ENCODE data around the gene FKBP15. TPM values are rescaled to one million over a fixed set of nuclear protein-coding genes. Genes with fewer than 3 reads are reported as not detected.

FKBP15 gene
- total RNA-seq, 4 donors from 2014 or later = 27.7 to 33.3 (median 30.3) TPM

DNA sequence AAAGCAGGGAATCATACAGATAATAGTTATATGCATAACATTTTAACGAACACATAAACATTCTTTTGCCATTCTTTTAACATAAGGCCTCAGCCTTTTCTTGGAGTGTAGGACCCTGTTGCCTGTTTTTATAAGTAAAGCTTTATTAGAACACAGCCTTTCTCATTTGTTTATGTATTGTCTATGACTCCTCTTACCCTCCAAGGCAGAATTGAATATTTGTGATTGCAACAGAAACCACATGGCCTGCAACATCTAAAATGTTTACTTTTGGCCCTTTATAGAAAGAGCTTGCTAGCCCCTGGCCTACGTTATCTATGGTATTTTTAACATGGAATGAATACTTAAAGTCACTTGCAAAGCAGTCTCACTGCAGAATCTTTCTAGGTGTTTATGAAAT lies 2.9 kb upstream of the FKBP15 start:
- 91 to 92% methylated on average over 2 of the region's 2 CpGs for WGBS, 2 donors
- DNase-seq (ENCODE audit: low spot score in 2 of 2) = no peak
- no peak for TF ChIP-seq POLR2A (IDR thresholded peaks at IDR 0.05)
- TF ChIP-seq, protein P1, sequence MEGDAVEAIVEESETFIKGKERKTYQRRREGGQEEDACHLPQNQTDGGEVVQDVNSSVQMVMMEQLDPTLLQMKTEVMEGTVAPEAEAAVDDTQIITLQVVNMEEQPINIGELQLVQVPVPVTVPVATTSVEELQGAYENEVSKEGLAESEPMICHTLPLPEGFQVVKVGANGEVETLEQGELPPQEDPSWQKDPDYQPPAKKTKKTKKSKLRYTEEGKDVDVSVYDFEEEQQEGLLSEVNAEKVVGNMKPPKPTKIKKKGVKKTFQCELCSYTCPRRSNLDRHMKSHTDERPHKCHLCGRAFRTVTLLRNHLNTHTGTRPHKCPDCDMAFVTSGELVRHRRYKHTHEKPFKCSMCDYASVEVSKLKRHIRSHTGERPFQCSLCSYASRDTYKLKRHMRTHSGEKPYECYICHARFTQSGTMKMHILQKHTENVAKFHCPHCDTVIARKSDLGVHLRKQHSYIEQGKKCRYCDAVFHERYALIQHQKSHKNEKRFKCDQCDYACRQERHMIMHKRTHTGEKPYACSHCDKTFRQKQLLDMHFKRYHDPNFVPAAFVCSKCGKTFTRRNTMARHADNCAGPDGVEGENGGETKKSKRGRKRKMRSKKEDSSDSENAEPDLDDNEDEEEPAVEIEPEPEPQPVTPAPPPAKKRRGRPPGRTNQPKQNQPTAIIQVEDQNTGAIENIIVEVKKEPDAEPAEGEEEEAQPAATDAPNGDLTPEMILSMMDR (IDR thresholded peaks at IDR 0.05) = no peak
- H3K4me3 ChIP-seq (ENCODE audit: low read depth, poor library complexity, severe bottlenecking) = no peak overlapping the region
- intact Hi-C loops (cut with DNase I; ENCODE audit: low total_unique reads) = no loop called here

DNA sequence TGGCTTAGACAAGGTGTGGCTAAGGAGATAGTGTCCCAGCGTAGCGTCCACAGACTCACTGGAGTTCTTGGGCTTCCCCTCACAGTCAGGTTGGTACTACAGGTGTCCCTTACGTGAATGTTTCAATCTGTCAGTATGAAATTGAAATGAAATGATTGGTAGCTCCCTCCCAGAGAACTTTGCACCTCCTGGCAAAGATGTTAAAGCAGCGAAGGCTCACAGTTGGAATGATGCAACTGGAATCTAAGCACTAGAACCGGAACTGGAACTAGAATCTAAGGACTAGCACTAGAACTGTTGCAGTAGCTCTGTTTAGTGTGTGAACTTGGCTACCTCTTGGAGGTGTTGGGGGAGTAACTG lies 1.4 kb upstream of the FKBP15 start:
- no peak for DNase-seq (ENCODE audit: low spot score in 2 of 2)
- WGBS, 2 donors = 38 to 39% methylated on average over 5 of the region's 5 CpGs
- intact Hi-C loops (cut with DNase I; ENCODE audit: low total_unique reads) = no loop called here
- TF ChIP-seq, protein P1 (IDR thresholded peaks at IDR 0.05) = no peak
- TF ChIP-seq POLR2A (IDR thresholded peaks at IDR 0.05) = no peak
- no peak overlapping the region for H3K4me3 ChIP-seq (ENCODE audit: low read depth, poor library complexity, severe bottlenecking)

DNA sequence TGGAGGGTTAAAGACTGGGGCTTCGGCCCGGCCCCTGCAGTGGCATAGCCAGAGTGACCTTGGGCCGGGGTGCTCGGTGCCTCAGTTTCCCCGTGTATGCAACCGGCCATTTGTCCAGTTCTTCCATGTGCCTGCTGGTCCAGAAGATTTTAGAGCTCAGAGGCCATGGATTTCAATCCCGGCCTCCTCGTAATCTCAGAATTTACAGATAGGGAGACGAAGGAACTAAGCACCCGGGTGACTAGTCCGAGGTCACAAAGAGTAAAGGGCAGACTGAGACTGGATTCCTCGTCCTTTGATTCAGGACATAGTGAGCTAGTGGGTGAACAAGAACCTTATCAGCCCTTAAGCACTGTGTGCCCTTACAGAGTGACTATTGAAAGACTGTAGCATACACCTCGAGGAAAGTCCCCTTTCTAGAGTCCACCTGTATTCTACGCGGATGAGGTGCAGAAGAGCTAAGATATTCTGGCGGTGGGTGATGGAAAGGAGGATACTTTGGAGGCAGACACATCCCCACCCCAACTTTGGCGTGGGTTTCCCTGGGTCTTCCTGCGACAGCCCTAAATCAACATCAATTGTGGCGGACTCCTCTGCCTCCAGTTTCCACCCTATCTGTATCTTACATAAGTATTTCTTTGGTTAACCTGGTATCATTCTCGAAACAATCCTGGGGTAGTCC lies 864 bp upstream of the FKBP15 start:
- intact Hi-C loops (cut with DNase I; ENCODE audit: low total_unique reads) = no loop called here
- no peak for DNase-seq (ENCODE audit: low spot score in 2 of 2)
- TF ChIP-seq POLR2A (IDR thresholded peaks at IDR 0.05) = no peak
- TF ChIP-seq, protein P1 (IDR thresholded peaks at IDR 0.05) = no peak
- 10 to 11% methylated on average over 20 of the region's 20 CpGs for WGBS, 2 donors
- peak overlapping the region; percentile 56 for H3K4me3 ChIP-seq (ENCODE audit: low read depth, poor library complexity, severe bottlenecking)

DNA sequence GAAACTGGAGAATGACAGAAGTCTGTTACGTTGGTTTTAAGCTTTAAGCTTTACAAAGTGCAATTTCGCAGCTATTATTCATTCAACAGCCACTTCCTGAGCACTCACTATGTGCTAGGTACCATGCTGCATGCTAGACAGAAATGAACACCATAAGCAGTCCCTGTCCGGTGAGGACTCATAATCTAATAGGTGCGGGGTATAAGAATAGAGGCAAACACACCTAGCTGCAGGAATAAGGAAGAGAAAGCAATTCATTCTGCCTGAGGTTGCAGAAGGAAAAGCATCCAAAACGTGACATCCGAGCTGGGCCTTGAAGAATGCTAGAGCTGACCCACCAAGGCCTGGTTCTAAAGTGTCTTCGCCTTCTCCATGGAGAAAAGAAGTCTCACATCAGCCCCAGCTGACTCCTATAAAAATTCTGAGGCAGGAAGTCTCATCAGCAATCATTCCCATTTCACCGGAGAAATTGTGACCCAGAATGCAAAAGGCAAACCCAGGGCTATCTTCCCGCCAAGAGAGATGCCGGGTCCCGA lies 542 bp downstream of the FKBP15 start:
- 3 to 11% methylated on average over 10 to 11 of the region's 11 CpGs for WGBS, 2 donors
- TF ChIP-seq, protein P1 (IDR thresholded peaks at IDR 0.05) = no peak
- no peak for DNase-seq (ENCODE audit: low spot score in 2 of 2)
- intact Hi-C loops (cut with DNase I; ENCODE audit: low total_unique reads) = no loop called here
- H3K4me3 ChIP-seq (ENCODE audit: low read depth, poor library complexity, severe bottlenecking) = peak overlapping the region; percentile 91

DNA sequence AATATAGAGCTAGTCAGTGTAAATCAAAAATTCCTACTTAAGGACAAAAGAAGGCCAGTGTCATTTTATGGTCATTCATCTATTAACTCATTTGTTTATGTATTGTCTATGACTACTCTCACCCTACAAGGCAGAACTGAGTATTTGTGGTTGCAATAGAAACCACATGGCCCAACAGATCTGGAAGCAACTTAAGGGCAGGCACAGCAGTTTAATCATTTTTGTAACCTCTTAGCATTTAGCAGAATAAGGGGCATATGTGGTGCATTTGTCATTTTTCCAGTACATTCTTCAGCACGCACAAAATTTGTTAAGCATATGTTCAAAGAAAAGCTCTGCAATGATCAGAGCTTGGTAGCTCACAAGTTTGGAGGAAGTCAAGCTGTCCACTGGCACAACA lies 1.1 kb downstream of the FKBP15 start:
- peak overlapping the region; percentile 91 for H3K4me3 ChIP-seq (ENCODE audit: low read depth, poor library complexity, severe bottlenecking)
- intact Hi-C loops (cut with DNase I; ENCODE audit: low total_unique reads) = no loop called here
- DNase-seq (ENCODE audit: low spot score in 2 of 2) = no peak
- TF ChIP-seq POLR2A (IDR thresholded peaks at IDR 0.05) = no peak
- TF ChIP-seq, protein P1 (IDR thresholded peaks at IDR 0.05) = no peak
- 15 to 18% methylated on average over 1 of the region's 1 CpG for WGBS, 2 donors
